Activated naive CD4-positive, alpha-beta T cell treated with Interleukin-2 at 50 U/mL for 16 hours (primary cell): ENCODE data around the gene SERPINH1.

Source experiments
- DNase-seq: peaks from one replicate; pipeline ENCODE4 v3.0.0-alpha.2; 2020

The SERPINH1 gene

DNA sequence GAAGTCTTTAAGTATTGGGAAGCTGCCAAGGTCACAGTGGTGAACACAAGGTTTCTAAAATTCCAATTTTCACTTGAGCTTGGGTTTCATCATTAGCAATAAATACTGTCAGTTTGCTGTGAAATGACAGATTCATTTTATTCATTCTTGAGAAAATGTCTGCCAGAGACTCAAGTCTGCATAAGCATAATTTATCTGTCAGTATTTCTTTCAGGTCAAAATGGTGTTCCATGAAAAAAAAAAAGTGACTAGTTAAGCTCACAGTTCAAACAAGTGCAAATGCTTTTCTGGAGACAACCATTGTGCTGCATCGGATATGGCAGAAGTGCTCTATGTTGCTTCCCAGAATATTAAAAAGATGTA lies 28.2 kb upstream of the SERPINH1 start:
- DNase-seq: no peak

GRCh38 chr11:75534259-75535069 lies 27.6 kb upstream of the SERPINH1 start:
- no peak for DNase-seq

DNA sequence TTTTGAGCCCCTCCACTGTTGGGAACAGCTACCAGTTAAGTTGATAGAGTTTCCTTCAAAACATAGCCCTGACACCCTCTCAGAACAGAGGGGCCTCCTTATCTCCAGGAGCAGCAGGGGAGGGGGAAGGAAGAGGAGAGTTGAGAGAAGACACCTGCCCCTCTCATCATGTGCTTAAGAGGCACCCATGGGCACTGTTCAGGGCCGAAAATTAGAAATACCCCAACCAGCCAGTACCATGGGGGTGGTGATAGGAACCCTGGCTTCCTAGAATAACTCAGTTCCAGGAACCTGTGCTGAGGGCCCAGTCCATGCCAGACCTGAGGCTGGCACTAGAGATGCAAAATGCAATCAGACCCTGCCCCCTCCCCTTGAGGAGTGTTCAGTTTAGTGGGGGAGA lies 27.0 kb upstream of the SERPINH1 start:
- DNase-seq: no peak

- peak; percentile 65 for DNase-seq
Observed at GRCh38 chr11:75536786-75537641, 25.0 kb upstream of the SERPINH1 start.

- no peak for DNase-seq
Observed at GRCh38 chr11:75537740-75538139, 24.3 kb upstream of the SERPINH1 start.

DNA sequence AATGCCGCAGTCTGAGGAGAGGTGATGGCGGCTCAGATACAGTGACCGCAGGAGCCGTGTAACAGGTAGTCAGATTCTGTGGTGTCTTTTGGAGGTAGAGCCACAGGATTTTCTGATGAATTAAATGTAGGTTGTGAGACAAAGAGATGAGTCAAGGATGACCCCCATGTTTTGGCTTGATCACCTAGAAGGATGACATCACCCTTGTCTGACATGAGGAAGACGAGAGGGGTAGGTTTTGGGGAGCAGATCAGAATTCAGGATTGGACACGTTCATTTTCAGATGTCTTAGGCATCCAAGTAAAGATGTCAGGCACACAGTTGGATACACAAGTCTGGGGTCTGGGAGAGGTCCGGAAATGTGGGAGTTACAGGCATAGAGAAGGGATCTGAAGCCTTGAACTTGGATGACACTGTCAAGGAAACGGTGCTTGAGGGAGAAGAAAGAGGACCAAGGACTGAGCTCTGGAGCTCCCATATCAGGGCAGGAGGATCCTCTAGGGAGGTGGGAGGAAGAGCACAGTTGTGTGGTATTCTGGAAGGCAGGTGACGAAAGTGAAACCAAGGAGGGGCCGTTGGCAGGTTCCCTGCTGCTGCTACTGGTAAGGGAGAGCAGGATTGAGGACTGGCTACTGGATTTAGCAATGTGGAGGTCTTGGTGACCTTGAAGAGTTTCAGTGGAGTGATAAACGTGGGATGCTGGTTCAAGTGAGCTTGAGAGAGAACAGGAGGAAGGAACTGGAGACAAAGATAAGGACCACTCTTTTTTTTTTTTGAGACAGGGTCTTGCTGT lies 23.7 kb upstream of the SERPINH1 start:
- no peak for DNase-seq

DNA sequence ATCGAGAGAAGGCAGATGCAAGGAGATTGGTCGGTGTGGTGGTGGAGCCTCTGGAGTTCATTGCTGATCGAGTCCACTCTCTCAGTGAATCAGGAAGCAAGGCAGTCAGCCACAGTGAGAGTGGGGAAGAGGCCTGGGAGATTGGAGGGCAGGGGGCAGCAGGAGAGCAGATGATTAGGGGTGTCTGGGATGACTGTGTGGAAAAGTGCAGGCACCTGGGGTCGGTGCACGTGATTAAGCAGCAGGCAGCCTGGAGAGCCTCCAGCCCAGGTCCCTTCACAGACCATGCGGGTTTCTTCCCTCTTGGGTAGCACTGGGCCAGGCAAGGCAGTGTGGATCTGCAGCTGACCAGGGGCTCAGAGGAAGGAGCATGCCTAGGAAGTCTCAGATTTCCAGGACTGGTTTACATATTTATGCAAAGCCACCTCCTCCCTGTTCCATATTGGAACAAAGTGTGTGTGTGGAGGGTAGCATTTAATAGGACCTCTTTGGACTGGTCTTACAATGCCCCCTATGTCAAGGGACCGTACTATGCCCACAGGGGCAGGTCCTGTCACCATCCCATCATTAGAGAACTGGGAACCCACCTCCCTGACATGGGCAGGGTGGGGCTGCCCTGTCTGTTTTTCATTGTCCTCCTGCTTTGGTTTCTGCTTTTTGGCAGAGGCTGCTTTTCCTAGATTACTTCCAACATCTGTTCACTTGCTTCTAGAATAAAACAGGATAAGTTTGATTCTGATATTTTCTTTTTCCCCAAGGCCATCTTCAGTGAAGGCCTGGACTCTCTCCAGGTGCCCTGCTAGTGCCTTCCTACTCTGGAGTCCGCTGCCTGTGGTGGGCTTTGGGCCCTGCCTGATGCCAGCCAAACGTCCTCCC lies 22.4 kb upstream of the SERPINH1 start:
- no peak for DNase-seq

DNA sequence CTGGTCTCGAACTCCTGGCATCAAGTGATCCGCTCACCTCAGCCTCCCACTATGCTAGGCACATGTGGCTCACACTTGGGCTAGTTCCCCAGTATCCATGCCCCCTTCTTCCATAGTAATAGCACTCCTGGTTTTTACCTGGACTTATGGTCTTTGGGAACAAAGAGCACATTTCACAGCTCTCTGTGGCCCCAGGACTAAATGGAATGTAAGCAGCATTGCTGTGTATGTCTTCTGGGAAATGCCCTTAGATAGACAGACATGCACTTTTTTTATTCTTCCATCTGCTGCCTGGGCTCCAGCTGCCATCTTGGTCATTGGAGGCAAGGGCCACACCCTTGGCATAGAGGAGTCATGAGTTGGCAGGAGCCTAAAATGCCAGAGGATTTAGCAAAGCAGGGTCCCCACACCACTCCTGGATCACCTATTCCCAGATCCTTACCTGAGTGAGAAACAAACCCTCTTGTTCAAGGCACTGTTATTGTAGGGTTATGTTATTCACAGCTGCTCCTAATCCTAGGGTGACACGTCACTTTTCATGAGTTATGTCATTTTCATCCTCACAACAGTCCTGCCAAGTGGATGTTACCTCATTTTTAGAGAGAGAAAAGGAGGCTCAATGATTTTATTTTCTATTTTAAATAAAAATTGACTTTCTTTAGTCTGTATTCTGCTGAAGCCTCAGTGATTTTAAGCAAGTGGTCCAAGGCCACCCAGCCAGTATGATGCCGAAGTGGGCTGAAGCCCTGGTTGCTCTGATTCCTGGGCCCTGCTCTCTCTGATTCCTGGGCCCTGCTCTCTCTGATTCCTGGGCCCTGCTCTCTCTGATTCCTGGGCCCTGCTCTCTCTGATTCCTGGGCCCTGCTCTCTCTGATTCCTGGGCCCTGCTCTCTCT lies 20.6 kb upstream of the SERPINH1 start:
- DNase-seq: no peak

- DNase-seq: no peak
Observed at GRCh38 chr11:75542088-75542438, 20.0 kb upstream of the SERPINH1 start.

DNA sequence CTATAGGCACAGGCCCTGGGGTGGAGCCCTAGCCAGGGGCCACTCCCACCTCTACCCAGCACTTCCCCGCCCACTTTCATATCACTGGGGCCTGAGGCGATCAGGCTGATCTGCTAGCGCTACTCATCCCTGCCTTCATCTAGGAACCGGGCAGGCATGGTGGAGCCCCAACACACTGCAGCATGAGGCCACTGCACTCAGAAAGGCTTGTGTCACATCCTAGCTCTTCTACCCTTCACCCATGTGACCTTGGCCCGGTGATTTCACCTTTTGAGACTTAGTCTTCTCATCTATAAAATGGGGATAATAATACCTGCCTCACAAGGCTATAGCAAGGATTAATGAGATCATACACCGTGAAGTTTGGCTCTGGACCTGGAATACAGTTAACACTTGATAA lies 18.2 kb upstream of the SERPINH1 start:
- no peak for DNase-seq

DNA sequence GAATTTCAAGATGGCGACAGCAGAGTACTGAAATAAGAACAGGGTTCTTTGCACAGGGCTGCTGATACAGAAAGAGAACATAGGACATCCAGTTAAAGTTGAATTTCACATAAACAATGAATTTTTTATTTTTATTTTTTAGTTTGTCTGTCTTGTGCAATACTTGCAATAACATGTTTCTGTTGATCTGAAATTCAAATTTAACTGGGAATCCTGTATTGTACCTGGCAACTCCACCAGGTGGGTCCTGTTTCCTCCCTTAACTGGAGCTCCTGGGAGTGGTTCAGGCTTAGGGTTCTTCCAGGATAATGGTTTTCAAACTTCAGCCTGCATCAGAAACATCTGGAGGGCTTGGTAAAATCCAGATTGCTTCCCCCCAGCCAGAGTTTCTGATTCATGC lies 14.9 kb upstream of the SERPINH1 start:
- DNase-seq: no peak

DNA sequence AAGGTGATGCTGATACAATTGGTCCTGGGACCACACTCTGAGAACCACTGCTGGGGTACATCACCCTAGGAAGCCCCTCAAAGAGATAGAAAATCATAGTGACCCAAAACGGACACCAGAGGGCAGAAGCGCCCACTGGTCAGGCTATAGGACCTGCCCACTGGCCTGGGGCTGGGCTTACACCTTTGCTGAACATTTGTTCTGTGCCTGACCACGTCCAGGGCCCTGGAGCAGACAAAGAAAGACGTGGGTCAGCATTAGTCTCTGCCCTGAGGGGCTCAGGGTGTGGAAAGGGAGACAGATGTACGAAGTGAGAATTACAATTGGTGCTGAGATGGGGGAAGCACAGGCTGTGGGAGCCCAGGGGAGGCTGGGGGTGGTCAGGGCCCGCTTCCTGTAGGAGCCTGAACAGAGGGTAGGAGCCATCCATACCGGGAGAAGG lies 14.4 kb upstream of the SERPINH1 start:
- DNase-seq: peak; percentile 18

DNA sequence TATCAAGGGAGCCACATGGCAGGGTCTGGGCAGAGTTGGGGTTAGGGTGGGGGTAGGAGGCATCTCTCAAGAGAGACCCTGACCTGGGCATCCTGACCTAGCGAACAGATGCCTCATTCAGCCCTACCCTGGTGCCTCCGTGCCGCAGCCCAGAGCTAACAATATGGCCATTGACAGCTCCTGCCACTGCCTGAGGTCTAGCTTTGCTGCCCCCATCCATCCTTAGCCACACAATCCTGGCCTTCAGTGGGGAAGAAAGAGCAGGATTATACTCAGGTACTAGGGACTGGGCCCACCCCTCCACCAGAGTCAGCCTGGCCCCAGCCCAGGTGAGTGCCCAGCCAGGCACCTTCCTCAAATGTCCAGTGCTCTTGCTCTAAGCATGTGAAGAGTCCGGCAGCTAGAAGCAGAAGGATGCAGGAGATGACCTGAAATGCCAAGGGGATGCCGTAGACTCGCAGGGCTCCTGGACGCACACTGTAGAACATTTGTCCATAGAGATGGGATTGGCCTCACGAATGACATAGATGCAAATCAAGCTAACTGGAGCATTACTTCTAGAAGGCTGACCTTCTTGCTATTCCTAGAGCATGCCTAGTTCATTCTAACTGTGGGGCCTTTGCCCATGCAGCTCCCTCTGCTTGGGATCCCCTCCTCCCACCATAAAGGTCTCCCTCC lies 13.3 kb upstream of the SERPINH1 start:
- DNase-seq: no peak

DNA sequence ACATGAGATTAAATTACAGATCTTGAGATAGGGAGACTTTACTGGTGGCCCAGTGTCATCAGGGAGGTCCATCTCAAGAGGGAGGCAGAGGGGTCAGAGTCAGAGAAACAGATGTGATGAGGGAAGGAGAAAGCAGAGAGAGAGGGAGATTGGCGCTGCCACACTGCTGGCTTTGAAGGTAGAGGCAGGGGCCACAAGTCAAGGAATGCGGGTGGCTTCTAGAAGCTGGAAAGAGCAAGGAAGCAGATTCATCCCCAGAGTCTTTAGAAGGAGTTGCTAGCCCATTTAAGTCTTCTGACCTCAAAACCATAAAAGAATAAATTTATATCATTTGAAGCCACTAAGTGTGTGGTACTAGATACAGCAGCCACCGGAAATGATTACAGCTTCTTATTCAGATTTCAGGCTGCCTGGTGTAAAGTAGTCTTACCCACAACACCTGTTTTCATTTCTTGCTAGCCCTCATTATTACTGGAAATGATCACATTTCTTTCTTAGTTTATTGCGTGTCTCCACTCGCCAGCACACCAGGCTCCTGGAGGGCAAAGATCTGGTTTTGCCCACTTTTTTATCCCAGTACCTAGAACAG lies 12.6 kb upstream of the SERPINH1 start:
- no peak for DNase-seq

DNA sequence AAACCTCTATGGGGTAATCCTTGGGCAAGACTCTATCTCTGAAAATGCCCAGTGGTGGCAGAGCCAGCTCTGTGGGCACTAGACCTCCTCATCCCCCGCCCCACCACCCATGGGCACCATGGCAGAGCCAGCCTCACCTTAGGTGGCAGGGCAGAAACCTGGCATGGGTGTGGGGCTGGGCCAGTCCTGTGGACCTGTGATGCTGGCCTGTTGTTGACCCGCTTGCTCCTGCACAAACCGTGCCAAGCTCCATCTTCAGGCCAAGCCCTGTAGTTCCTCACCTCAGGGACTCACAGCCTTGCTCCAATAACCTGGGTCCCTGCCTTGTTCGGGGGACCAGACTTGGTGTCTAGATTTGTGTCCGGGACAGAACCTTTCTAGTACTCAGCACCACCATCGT lies 8.9 kb upstream of the SERPINH1 start:
- DNase-seq: no peak

- DNase-seq: no peak
Observed at GRCh38 chr11:75553889-75554257, 8.2 kb upstream of the SERPINH1 start.

- no peak for DNase-seq
Observed at GRCh38 chr11:75554258-75555022, 7.6 kb upstream of the SERPINH1 start.

GRCh38 chr11:75555079-75555811 lies 6.8 kb upstream of the SERPINH1 start:
- DNase-seq: no peak

GRCh38 chr11:75556275-75556674 lies 5.8 kb upstream of the SERPINH1 start:
- no peak for DNase-seq
